GM12874 (cell line): ENCODE measurements around the gene LRMDA.

ENCODE experiments used
- TF ChIP-seq, protein P1 (sequence below): IDR thresholded peaks from 2 replicates; pipeline ENCODE4 v1.5.1; 2011; ENCODE audit warnings: low read depth, mild to moderate bottlenecking, control low read depth, low read length, moderate library complexity; ENCODE audit not compliant: insufficient read depth

Gene LRMDA

DNA sequence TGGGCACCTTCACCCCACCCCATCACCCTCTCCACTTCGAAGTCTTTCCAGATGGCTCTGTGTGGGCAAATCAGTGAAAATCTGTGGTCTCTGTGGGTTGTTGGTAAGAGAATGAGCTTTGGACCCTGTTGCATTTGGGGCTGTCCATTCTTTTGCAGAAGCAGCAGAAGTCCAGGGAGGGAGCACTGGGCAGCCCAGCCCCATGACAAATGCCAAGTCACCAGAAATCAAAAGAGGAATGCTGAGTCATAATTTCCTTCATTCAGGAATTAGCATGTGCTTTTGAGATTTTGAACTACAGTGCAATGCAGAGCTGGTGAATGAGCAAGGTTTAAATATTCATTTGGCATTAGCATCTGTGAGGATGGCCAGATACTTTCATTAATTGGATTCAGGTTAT, 556.2 kb downstream of the LRMDA start:
- TF ChIP-seq, protein P1, sequence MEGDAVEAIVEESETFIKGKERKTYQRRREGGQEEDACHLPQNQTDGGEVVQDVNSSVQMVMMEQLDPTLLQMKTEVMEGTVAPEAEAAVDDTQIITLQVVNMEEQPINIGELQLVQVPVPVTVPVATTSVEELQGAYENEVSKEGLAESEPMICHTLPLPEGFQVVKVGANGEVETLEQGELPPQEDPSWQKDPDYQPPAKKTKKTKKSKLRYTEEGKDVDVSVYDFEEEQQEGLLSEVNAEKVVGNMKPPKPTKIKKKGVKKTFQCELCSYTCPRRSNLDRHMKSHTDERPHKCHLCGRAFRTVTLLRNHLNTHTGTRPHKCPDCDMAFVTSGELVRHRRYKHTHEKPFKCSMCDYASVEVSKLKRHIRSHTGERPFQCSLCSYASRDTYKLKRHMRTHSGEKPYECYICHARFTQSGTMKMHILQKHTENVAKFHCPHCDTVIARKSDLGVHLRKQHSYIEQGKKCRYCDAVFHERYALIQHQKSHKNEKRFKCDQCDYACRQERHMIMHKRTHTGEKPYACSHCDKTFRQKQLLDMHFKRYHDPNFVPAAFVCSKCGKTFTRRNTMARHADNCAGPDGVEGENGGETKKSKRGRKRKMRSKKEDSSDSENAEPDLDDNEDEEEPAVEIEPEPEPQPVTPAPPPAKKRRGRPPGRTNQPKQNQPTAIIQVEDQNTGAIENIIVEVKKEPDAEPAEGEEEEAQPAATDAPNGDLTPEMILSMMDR = no peak

DNA sequence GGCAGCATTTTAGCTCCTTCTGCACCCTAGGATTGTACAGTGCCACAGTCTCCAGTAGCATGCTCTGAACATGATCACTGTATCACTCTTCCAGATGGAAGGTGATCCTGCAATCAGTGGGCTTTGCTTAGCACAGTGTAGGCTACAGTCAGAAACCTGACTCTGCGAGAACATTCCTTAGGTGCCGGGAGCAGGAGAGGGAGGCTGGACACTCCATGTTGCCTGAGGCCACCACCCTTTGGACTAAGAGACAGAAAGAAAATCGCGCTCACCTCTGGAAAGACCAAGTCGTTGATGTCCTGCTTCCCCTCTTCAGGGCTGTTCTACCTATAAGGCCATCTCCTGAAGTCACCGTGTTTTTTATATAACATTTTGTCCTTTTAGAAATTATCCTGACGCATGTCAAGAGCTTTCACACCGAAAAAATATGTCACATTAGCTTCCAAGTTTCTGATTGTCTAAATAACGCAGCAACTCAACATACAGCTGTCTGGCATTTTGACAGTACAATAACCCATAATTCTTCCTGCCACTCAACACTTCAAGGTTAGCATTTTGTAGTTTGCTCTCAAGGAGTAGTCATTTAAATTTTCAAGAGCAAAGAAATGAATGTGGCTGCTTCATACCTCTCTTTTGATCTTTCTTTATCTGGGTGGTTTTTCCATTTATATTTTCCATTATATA, 563.1 kb downstream of the LRMDA start:
- TF ChIP-seq, protein P1 = no peak

DNA sequence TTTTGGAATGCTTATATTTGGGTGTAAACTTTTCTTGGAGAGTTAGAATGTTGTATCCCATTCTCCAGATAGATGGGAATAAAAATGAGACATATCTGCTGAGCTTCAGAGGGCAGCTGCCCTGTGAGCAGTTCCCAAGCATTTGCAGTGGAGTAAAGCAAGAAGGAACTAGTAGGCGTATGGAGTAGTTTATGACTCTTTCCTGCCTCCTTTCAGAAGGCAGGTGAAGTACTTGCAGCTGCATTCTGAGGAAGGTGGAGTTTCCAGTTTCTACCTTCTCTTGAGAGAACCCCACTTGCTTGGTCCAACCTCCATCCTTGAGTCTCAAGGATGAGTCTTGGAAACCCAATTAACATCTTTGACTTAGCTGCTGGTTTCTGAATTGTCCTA, 563.6 kb downstream of the LRMDA start:
- TF ChIP-seq, protein P1 = no peak

DNA sequence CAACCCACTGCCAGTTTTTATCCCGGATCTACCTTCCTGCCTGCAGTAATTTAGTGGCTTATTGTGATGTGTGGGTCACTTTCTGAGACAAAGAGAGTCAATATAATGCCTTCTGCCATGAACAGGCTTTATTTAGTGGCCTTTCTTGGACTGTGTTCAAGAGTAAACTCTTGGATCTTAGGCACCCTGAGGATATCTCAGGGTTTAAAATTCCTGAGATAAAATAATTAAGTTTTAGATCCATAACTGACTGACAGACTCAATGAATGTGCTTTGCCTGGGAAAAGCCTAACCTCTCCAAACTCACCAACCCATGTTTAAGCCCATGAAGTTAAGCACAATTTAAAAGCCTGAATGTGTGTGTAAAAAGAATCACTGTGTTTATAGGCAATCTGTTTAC, 564.3 kb downstream of the LRMDA start:
- TF ChIP-seq, protein P1 = no peak

DNA sequence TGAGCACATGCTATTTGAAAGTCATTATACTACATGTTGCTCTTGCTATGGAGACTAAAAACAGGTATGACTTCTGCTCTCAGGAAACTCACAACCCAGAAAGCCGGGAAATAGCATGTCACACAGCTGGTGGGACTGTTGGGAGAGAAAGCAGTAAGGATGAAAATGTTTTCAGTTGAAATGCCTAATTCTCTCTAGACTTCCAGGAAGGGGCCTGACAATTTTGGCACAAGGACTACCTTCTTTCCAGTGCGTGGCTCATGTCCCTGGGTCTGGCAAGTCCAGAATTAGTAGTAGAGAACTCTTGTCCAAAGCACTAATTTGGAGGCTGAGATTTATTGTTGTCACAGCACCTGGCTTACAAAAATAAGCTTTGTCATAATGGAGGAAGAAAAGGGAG, 567.6 kb downstream of the LRMDA start:
- TF ChIP-seq, protein P1 = no peak

DNA sequence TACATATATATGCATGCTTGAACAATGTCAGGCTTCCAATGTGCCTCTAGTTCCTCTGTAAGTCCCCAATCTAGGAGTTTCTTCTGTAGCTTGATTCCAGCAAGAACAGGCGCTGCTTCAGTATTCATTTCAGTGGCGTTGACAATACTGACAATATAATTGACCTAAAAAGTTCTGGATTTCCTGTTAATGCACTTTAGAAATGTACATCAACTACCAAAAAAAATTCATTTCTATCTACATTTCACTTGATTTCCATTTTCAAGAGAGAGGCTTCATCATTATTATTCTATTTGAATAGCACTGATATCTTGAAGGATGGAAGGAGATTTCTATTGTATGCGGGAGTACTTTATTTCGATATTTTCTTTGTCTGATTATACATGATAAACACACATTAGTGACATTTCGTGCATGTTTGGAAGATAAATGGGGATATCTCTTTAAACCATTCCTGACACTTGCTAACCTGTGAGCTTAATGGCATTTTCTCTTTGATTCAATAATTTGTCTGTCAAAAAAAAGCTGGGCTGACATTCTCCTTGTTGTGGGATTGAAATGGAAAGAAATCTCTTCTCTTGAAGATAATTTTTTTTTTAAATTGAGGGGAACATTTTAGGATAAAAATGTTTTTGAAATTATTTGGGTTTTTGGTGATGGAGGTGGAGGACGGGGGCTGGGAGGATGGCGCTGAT, 568.2 kb downstream of the LRMDA start:
- TF ChIP-seq, protein P1 = no peak

DNA sequence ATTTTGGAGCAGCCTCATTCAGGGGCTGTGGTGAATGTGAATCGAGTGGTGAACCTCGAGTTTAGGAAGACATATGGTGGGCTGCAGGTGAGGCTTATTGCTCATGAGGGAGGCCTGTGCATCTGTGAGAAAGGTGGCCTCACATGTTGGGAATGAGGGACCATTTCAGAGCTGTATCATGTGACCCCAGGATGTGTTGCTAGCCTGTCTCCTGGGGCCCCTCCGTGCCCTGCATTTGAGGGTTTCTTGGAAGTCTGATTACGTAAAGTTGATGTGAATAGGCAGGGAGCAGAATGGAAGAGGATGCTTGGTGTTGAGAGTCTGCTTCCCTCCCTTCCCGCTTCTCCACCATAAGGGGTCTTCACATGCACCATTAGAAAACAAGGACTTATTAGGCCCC, 569.1 kb downstream of the LRMDA start:
- TF ChIP-seq, protein P1 = no peak
